HEK293 (cell line): ENCODE measurements around the gene VIT.

Experiments
- CTCF ChIA-PET: fragments of 350-600 bp; formaldehyde crosslinking; extraction: SDS; loops from one replicate; lab custom pipeline; 2021; ENCODE audit warnings: antibody characterized with exemption; lab: Yijun Ruan, JAX
- POLR2A ChIA-PET: fragments of 300-600 bp; formaldehyde crosslinking; extraction: SDS; loops from one replicate; lab custom pipeline; 2020; ENCODE audit warnings: antibody characterized with exemption, inconsistent platforms; lab: Yijun Ruan, JAX
- H3K27ac ChIP-seq: fragments of 200-500 bp; sonication (Bioruptor generic); 2 replicates; pipeline ENCODE4 v1.5.1; 2014; ENCODE audit warnings: low read depth, low read length, control low read depth, inconsistent platforms; ENCODE audit errors: extremely low read depth
- H3K36me3 ChIP-seq, 2 experiments: fragments of 200-500 bp in 1 of 2; sonication (Bioruptor generic) in 1 of 2; 1 replicate in 1 of 2; 2 replicates in 1 of 2; pipeline ENCODE4 v1.5.1; 2014 to 2017; ENCODE audit warnings: inconsistent platforms in 2 of 2, low read length in 2 of 2; ENCODE audit not compliant: control insufficient read depth in 2 of 2, insufficient read depth in 1 of 2
- H3K4me1 ChIP-seq: fragments of 200-500 bp; sonication (Bioruptor generic); 2 replicates; pipeline ENCODE4 v1.5.1; 2014; ENCODE audit warnings: mild to moderate bottlenecking, low read length, inconsistent platforms; ENCODE audit not compliant: control insufficient read depth, insufficient read depth
- H3K4me3 ChIP-seq: 2 replicates; pipeline ENCODE4 v1.5.1; 2011; ENCODE audit warnings: low read depth, mild to moderate bottlenecking, control low read depth, low read length, moderate library complexity
- H3K9me3 ChIP-seq: fragments of 200-500 bp; sonication (Bioruptor generic); 2 replicates; pipeline ENCODE4 v1.5.1; 2014; ENCODE audit warnings: low read depth, low read length, inconsistent platforms; ENCODE audit not compliant: control insufficient read depth, insufficient read depth
- GLI2 ChIP-seq: fragments of 450-650 bp; formaldehyde crosslinking; IDR thresholded peaks from 2 replicates; pipeline ENCODE4; 2017; ENCODE audit warnings: missing biosample characterization, missing genetic modification characterization, low read depth, borderline replicate concordance
- KLF10 ChIP-seq: fragments of 450-650 bp; IDR thresholded peaks from 2 replicates; pipeline ENCODE4 v1.5.1; 2018; ENCODE audit warnings: missing biosample characterization, mild to moderate bottlenecking, missing genetic modification characterization
- KLF7 ChIP-seq: fragments of 450-650 bp; formaldehyde crosslinking; IDR thresholded peaks from 2 replicates; pipeline ENCODE4 v1.5.1; 2016; ENCODE audit warnings: missing biosample characterization, missing genetic modification characterization, borderline replicate concordance
- PRDM1 ChIP-seq: fragments of 450-650 bp; formaldehyde crosslinking; IDR thresholded peaks from 2 replicates; pipeline ENCODE4; 2016; ENCODE audit warnings: missing biosample characterization, missing genetic modification characterization
- RBAK ChIP-seq: fragments of 450-650 bp; formaldehyde crosslinking; IDR thresholded peaks from 2 replicates; pipeline ENCODE4 v1.5.1; 2016; ENCODE audit warnings: missing biosample characterization, missing genetic modification characterization
- SALL2 ChIP-seq: fragments of 450-650 bp; formaldehyde crosslinking; IDR thresholded peaks from 2 replicates; pipeline ENCODE4 v1.5.0; 2017; ENCODE audit warnings: missing biosample characterization, mild to moderate bottlenecking, missing genetic modification characterization, borderline replicate concordance
- SCRT2 ChIP-seq: fragments of 450-650 bp; formaldehyde crosslinking; IDR thresholded peaks from 2 replicates; pipeline ENCODE4 v1.5.1; 2016; ENCODE audit warnings: missing biosample characterization, missing genetic modification characterization
- ZBTB6 ChIP-seq: fragments of 450-650 bp; formaldehyde crosslinking; IDR thresholded peaks from 2 replicates; pipeline ENCODE4 v1.5.1; 2017; ENCODE audit warnings: missing biosample characterization, missing genetic modification characterization
- ZBTB7A ChIP-seq: fragments of 450-650 bp; formaldehyde crosslinking; IDR thresholded peaks from 2 replicates; pipeline ENCODE4 v1.5.1; 2016; ENCODE audit warnings: low read depth, missing biosample characterization, missing genetic modification characterization
- ZNF184 ChIP-seq: fragments of 450-650 bp; IDR thresholded peaks from 2 replicates; pipeline ENCODE4 v1.5.1; 2018; ENCODE audit warnings: missing biosample characterization, mild to moderate bottlenecking, missing genetic modification characterization
- ZNF280C ChIP-seq: fragments of 450-650 bp; formaldehyde crosslinking; IDR thresholded peaks from 2 replicates; pipeline ENCODE4 v1.5.1; 2016; ENCODE audit warnings: missing biosample characterization, missing genetic modification characterization
- ZNF280D ChIP-seq: fragments of 450-650 bp; formaldehyde crosslinking; IDR thresholded peaks from 2 replicates; pipeline ENCODE4 v1.5.1; 2016; ENCODE audit warnings: missing biosample characterization, missing genetic modification characterization
- ZNF335 ChIP-seq: fragments of 450-650 bp; formaldehyde crosslinking; conservative IDR thresholded peaks from 2 replicates; pipeline ENCODE4 v1.5.1; 2016; ENCODE audit warnings: missing biosample characterization, missing genetic modification characterization
- ZNF521 ChIP-seq: fragments of 450-650 bp; formaldehyde crosslinking; IDR thresholded peaks from 2 replicates; pipeline ENCODE4 v1.5.1; 2017; ENCODE audit warnings: missing biosample characterization, mild to moderate bottlenecking, missing genetic modification characterization
- ZNF530 ChIP-seq: fragments of 450-650 bp; formaldehyde crosslinking; IDR thresholded peaks from 2 replicates; pipeline ENCODE4 v1.5.1; 2016; ENCODE audit warnings: low read depth, missing biosample characterization, missing genetic modification characterization
- ZNF658 ChIP-seq: fragments of 450-650 bp; formaldehyde crosslinking; IDR thresholded peaks from 2 replicates; pipeline ENCODE4; 2016; ENCODE audit warnings: missing biosample characterization, missing genetic modification characterization
- ZNF677 ChIP-seq: fragments of 450-650 bp; IDR thresholded peaks from 2 replicates; pipeline ENCODE4 v1.5.0; 2018; ENCODE audit warnings: missing biosample characterization, mild to moderate bottlenecking, missing genetic modification characterization, moderate library complexity
- ZNF777 ChIP-seq: fragments of 450-650 bp; formaldehyde crosslinking; IDR thresholded peaks from 2 replicates; pipeline ENCODE4 v1.5.1; 2017; ENCODE audit warnings: missing biosample characterization, missing genetic modification characterization, borderline replicate concordance
- ZSCAN23 ChIP-seq: fragments of 450-650 bp; formaldehyde crosslinking; IDR thresholded peaks from 2 replicates; pipeline ENCODE4 v1.5.1; 2016; ENCODE audit warnings: missing biosample characterization, missing genetic modification characterization
- ZSCAN4 ChIP-seq: fragments of 450-650 bp; formaldehyde crosslinking; IDR thresholded peaks from 2 replicates; pipeline ENCODE4 v1.5.1; 2017; ENCODE audit warnings: missing biosample characterization, missing genetic modification characterization

The VIT gene

GRCh38 chr2:36677996-36678605 lies 18.4 kb upstream of the VIT start:
- ChIA-PET POLR2A (no interaction called here), CTCF (no interaction called here)
- H3K4me3 ChIP-seq = no peak overlapping the region
- no peaks in the 10 kb centered on the region for H3K36me3 ChIP-seq
- no peaks in the 10 kb centered on the region for H3K4me1 ChIP-seq
- H3K27ac ChIP-seq = no peak overlapping the region
- TF ChIP-seq ZNF530 (tag by site-specific recombination) = no peak
- TF ChIP-seq ZSCAN4 (tag by site-specific recombination) = no peak
- no peak for TF ChIP-seq KLF10
- no peak for TF ChIP-seq KLF7 (tag by site-specific recombination)
- TF ChIP-seq ZNF335 (tag by site-specific recombination) = no peak
- TF ChIP-seq SCRT2 (tag by site-specific recombination) = no peak
- TF ChIP-seq PRDM1 (tag by site-specific recombination) = no peak
- TF ChIP-seq ZBTB6 (tag by site-specific recombination) = no peak
- no peak for TF ChIP-seq ZNF280D (tag by site-specific recombination)
- no peak for TF ChIP-seq SALL2 (tag by site-specific recombination)
- no peak for TF ChIP-seq ZBTB7A (tag by site-specific recombination)
- TF ChIP-seq ZNF677 (tag by site-specific recombination) = no peak
- no peak for TF ChIP-seq ZNF184 (tag by site-specific recombination)
- no peak for TF ChIP-seq GLI2 (tag by site-specific recombination)
- no peak for TF ChIP-seq RBAK (tag by site-specific recombination)
- no peak for TF ChIP-seq ZNF658 (tag by site-specific recombination)
- no peak for TF ChIP-seq ZNF777
- no peak for TF ChIP-seq ZSCAN23 (tag by site-specific recombination)
- TF ChIP-seq ZNF280C = no peak
- TF ChIP-seq ZNF521 (tag by site-specific recombination) = no peak
- TF ChIP-seq, all 188 proteins: peak for 0
- no peaks in the 10 kb centered on the region for H3K9me3 ChIP-seq
